GM12875 (cell line): Measurements from ENCODE around the gene TGFBRAP1.

Experiments used
- H3K4me3 ChIP-seq: one replicate; pipeline ENCODE4 v1.5.1; 2011; ENCODE audit warnings: low read depth, low read length, control low read depth
- CTCF ChIP-seq: IDR thresholded peaks from 2 replicates; pipeline ENCODE4 v1.5.1; 2011; ENCODE audit warnings: low read depth, mild to moderate bottlenecking, control low read depth, inconsistent platforms, low read length, moderate library complexity, borderline replicate concordance; ENCODE audit not compliant: insufficient read depth

TGFBRAP1 gene

GRCh38 chr2:105315314-105315713 is 14.2 kb downstream of the TGFBRAP1 start:
- H3K4me3 ChIP-seq, result no peak overlapping the region
- no peak for TF ChIP-seq CTCF

- no peak for TF ChIP-seq CTCF
- no peak overlapping the region for H3K4me3 ChIP-seq
Observed at GRCh38 chr2:105313877-105314276, 15.7 kb downstream of the TGFBRAP1 start.

GRCh38 chr2:105309147-105309545 is 20.4 kb downstream of the TGFBRAP1 start:
- no peak for TF ChIP-seq CTCF
- H3K4me3 ChIP-seq, result no peak overlapping the region

GRCh38 chr2:105308382-105309146 is 21.0 kb downstream of the TGFBRAP1 start:
- no peak overlapping the region for H3K4me3 ChIP-seq
- no peak for TF ChIP-seq CTCF

- H3K4me3 ChIP-seq, result no peak overlapping the region
Observed at GRCh38 chr2:105307962-105308361, 21.6 kb downstream of the TGFBRAP1 start.

DNA sequence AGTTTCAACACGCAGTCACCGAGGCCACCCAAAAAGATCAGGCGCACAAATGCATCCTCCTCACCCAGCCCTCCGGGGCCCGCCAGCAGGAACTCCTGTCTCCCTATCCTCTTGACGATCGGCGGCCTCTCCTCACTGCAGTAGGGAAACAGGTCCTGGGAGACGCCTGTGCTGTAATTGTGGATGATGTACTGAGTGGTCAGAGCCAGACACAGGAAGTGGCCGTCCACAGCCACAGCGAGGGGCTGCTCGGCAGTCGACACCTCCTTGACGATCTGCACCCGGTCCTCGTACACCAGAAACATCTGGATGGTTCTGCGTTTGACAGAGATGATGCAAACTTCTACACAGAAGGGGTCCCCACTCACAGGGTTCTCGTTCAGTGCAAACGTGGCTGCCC is 22.0 kb downstream of the TGFBRAP1 start:
- no peak for TF ChIP-seq CTCF
- no peak overlapping the region for H3K4me3 ChIP-seq

More at GRCh38 chr2:105307962-105308361, 21.6 kb downstream of the TGFBRAP1 start:
- TF ChIP-seq CTCF, result no peak

GRCh38 chr2:105307146-105307545 is 22.4 kb downstream of the TGFBRAP1 start:
- H3K4me3 ChIP-seq, result no peak overlapping the region
- no peak for TF ChIP-seq CTCF
